HepG2 (cell line): Measurements from ENCODE around the gene IFNL1. TPM values are rescaled to one million over a fixed set of nuclear protein-coding genes. Genes with fewer than 3 reads are reported as not detected.

Experiments used
- ARID2 ChIP-seq: sonication (generic); formaldehyde crosslinking; IDR thresholded peaks from 2 replicates; pipeline ENCODE4 v1.8.1; 2022; ENCODE audit warnings: mild to moderate bottlenecking, missing genetic modification reagents, borderline replicate concordance
- ATF1 ChIP-seq: IDR thresholded peaks from 2 replicates; pipeline ENCODE4 v1.6.1; 2016; ENCODE audit warnings: mild to moderate bottlenecking, control low read depth
- CCDC6 ChIP-seq: sonication (generic); formaldehyde crosslinking; IDR thresholded peaks from 2 replicates; pipeline ENCODE4 v1.8.1; 2022; ENCODE audit warnings: mild to moderate bottlenecking, missing genetic modification reagents, moderate library complexity
- HOXA5 ChIP-seq: sonication (generic); formaldehyde crosslinking; IDR thresholded peaks from 2 replicates; pipeline ENCODE4 v1.4.0; 2020; ENCODE audit warnings: missing genetic modification reagents
- KLF16 ChIP-seq, 2 experiments: sonication (generic) in 1 of 2; formaldehyde crosslinking in 1 of 2; IDR thresholded peaks; 2 replicates each; pipeline versions ENCODE4 v1.6.1 to v1.8.0; 2016 to 2023; ENCODE audit warnings: missing genetic modification reagents in 2 of 2, missing compliant biosample characterization in 1 of 2
- NR3C1 ChIP-seq: sonication (generic); formaldehyde crosslinking; IDR thresholded peaks from 2 replicates; pipeline ENCODE4 v1.4.0; 2020; ENCODE audit warnings: missing genetic modification reagents
- PAF1 ChIP-seq: IDR thresholded peaks from 2 replicates; pipeline ENCODE4 v1.6.1; 2016; ENCODE audit warnings: missing genetic modification reagents, missing compliant biosample characterization
- YEATS2 ChIP-seq: sonication (generic); formaldehyde crosslinking; IDR thresholded peaks from 2 replicates; pipeline ENCODE4 v1.4.0; 2020; ENCODE audit warnings: missing genetic modification reagents, borderline replicate concordance
- YY1 ChIP-seq: IDR thresholded peaks from 2 replicates; pipeline ENCODE4 v1.6.1; 2011; ENCODE audit warnings: low read length, low read depth, moderate library complexity, mild to moderate bottlenecking; ENCODE audit not compliant: insufficient read depth, insufficient replicate concordance
- ZFAT ChIP-seq: sonication (generic); formaldehyde crosslinking; conservative IDR thresholded peaks from 2 replicates; pipeline ENCODE4 v1.8.1; 2023; ENCODE audit warnings: missing genetic modification reagents, inconsistent platforms
- ZSCAN30 ChIP-seq: sonication (generic); formaldehyde crosslinking; IDR thresholded peaks from 2 replicates; pipeline ENCODE4 v1.5.0; 2020; ENCODE audit warnings: mild to moderate bottlenecking, missing genetic modification reagents
- polyA plus RNA-seq, 8 experiments: library from polyadenylated mRNA; depleted of rRNA in 3 of 8; stranded (reverse) in 7 of 8; unstranded in 1 of 8; fragments of >200 nt; fragmentation: Illumina TruSeq in 4 of 8; extraction: Trizol in 4 of 8; gene quantifications; 2 replicates each; pipeline versions ENCODE4 v1.2.1 to v1.2.3, GENCODE V29; 2011 to 2016; ENCODE audit warnings: low read depth in 4 of 8, missing spikeins in 1 of 8, mixed read lengths in 1 of 8; ENCODE audit not compliant: insufficient read depth in 1 of 8
- total RNA-seq, 5 experiments: library from RNA; depleted of rRNA; stranded (reverse); fragments of >200 nt; fragmentation: Illumina TruSeq; extraction: Trizol; gene quantifications; 2 replicates each; pipeline ENCODE4 v1.2.3, GENCODE V29; 2016; ENCODE audit warnings: low read depth in 1 of 5
- TF ChIP-seq, protein P1 (sequence below): IDR thresholded peaks from 2 replicates; pipeline ENCODE4 v1.6.1; 2016; ENCODE audit warnings: missing biosample characterization, missing genetic modification reagents, low read depth
- TF ChIP-seq, protein P2 (sequence below): sonication (generic); formaldehyde crosslinking; IDR thresholded peaks from 2 replicates; pipeline ENCODE4 v1.4.0; 2020; ENCODE audit warnings: missing genetic modification reagents, mild to moderate bottlenecking, borderline replicate concordance
- TF ChIP-seq, protein P3 (sequence below): sonication (generic); formaldehyde crosslinking; conservative IDR thresholded peaks from 2 replicates; pipeline ENCODE4 v1.5.0; 2020; ENCODE audit warnings: missing genetic modification reagents
- TF ChIP-seq, protein P4 (sequence below): fragments of 450-650 bp; IDR thresholded peaks from 2 replicates; pipeline ENCODE4 v1.6.1; 2017; ENCODE audit warnings: mild to moderate bottlenecking
- TF ChIP-seq, protein P5 (sequence below): sonication (generic); formaldehyde crosslinking; IDR thresholded peaks from 2 replicates; pipeline ENCODE4; 2020; ENCODE audit warnings: missing genetic modification reagents, mild to moderate bottlenecking, borderline replicate concordance

The IFNL1 gene
- total and polyA plus RNA-seq, 2 of the 13 experiments (the other 11 are each of a cell fraction or from before 2014, with no cell fraction given): not detected

DNA sequence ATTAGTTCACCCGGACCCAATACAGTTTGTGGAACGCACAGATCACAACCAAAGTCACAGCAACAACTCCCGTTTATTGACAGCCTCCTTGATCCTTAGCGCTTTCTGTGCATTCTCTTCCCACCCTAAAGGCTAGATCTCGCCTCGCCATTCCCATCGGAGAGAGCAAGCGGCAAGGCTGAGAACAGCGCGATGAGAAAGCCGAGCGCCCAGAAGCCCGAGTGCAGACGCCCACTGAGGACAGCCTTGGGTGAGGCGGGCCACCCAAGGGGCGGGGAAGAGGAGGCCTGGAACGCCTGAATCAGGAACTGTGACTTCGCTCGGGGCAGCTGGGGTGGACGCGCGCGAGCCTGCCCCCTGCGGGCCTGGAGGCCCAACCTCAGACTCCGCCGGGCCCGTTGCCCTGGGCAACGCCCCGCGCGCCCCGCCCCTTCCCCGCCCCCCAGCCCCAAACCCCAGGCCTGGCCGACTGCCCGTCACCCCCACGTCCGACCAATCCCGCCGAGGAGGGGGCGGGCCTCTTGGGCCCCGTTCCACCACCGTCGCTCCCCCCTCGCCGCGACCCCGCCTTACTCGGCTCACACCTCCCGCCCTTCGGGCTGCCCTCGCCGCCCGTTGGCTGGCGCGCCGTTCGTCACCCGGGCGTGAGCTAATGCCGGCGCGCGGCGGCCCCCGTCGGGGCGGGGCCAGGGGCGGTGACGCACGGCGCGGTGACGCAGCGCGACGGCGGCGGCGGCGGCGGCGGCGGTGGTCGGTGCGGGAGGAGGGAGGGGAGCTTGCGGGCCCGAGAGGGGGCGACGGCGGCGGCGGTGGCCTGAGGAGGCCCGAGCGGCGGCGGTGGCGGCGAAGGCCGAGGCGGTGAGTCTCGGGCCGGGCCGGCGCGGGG, 45.8 kb downstream of the IFNL1 start, which contains the start of gene SAMD4B (continued):
- TF ChIP-seq, protein P1, sequence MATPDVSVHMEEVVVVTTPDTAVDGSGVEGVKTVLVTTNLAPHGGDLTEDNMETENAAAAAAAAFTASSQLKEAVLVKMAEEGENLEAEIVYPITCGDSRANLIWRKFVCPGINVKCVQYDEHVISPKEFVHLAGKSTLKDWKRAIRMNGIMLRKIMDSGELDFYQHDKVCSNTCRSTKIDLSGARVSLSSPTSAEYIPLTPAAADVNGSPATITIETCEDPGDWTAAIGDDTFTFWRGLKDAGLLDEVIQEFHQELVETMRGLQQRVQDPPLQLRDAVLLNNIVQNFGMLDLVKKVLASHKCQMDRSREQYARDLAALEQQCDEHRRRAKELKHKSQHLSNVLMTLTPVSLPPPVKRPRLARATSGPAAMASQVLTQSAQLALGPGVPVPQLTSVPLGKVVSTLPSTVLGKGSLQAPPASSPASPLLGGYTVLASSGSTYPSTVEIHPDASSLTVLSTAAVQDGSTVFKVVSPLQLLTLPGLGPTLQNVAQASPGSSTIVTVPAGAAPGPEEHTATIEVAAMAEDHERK: peak; percentile 81
- TF ChIP-seq YEATS2 (peak; percentile 90), ZSCAN30 (no peak), CCDC6 (CRISPR knock-in tag) (no peak), ARID2 (CRISPR knock-in tag) (no peak), YY1 (peak; percentile 82), KLF16 (CRISPR knock-in tag; IDR thresholded peaks at IDR 0.05) (peak in 1 of 2 experiments; percentile 60; a peak in 1 of 4 replicates), HOXA5 (CRISPR knock-in tag) (0 out of 2 replicates have a peak, but pooled peaks have one; percentile 27), ATF1 (CRISPR knock-in tag) (no peak), NR3C1 (CRISPR knock-in tag) (no peak), ZFAT (no peak), PAF1 (no peak)
- TF ChIP-seq, protein P2, sequence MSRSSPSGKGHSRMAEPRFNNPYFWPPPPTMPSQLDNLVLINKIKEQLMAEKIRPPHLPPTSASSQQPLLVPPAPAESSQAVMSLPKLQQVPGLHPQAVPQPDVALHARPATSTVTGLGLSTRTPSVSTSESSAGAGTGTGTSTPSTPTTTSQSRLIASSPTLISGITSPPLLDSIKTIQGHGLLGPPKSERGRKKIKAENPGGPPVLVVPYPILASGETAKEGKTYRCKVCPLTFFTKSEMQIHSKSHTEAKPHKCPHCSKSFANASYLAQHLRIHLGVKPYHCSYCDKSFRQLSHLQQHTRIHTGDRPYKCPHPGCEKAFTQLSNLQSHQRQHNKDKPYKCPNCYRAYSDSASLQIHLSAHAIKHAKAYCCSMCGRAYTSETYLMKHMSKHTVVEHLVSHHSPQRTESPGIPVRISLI (CRISPR knock-in tag): peak; percentile 52; the same call in 1 of the 2 replicates
- TF ChIP-seq, protein P3, sequence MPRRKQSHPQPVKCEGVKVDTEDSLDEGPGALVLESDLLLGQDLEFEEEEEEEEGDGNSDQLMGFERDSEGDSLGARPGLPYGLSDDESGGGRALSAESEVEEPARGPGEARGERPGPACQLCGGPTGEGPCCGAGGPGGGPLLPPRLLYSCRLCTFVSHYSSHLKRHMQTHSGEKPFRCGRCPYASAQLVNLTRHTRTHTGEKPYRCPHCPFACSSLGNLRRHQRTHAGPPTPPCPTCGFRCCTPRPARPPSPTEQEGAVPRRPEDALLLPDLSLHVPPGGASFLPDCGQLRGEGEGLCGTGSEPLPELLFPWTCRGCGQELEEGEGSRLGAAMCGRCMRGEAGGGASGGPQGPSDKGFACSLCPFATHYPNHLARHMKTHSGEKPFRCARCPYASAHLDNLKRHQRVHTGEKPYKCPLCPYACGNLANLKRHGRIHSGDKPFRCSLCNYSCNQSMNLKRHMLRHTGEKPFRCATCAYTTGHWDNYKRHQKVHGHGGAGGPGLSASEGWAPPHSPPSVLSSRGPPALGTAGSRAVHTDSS (CRISPR knock-in tag): no peak
- TF ChIP-seq, protein P4, sequence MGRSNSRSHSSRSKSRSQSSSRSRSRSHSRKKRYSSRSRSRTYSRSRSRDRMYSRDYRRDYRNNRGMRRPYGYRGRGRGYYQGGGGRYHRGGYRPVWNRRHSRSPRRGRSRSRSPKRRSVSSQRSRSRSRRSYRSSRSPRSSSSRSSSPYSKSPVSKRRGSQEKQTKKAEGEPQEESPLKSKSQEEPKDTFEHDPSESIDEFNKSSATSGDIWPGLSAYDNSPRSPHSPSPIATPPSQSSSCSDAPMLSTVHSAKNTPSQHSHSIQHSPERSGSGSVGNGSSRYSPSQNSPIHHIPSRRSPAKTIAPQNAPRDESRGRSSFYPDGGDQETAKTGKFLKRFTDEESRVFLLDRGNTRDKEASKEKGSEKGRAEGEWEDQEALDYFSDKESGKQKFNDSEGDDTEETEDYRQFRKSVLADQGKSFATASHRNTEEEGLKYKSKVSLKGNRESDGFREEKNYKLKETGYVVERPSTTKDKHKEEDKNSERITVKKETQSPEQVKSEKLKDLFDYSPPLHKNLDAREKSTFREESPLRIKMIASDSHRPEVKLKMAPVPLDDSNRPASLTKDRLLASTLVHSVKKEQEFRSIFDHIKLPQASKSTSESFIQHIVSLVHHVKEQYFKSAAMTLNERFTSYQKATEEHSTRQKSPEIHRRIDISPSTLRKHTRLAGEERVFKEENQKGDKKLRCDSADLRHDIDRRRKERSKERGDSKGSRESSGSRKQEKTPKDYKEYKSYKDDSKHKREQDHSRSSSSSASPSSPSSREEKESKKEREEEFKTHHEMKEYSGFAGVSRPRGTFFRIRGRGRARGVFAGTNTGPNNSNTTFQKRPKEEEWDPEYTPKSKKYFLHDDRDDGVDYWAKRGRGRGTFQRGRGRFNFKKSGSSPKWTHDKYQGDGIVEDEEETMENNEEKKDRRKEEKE: no peak
- TF ChIP-seq, protein P5, sequence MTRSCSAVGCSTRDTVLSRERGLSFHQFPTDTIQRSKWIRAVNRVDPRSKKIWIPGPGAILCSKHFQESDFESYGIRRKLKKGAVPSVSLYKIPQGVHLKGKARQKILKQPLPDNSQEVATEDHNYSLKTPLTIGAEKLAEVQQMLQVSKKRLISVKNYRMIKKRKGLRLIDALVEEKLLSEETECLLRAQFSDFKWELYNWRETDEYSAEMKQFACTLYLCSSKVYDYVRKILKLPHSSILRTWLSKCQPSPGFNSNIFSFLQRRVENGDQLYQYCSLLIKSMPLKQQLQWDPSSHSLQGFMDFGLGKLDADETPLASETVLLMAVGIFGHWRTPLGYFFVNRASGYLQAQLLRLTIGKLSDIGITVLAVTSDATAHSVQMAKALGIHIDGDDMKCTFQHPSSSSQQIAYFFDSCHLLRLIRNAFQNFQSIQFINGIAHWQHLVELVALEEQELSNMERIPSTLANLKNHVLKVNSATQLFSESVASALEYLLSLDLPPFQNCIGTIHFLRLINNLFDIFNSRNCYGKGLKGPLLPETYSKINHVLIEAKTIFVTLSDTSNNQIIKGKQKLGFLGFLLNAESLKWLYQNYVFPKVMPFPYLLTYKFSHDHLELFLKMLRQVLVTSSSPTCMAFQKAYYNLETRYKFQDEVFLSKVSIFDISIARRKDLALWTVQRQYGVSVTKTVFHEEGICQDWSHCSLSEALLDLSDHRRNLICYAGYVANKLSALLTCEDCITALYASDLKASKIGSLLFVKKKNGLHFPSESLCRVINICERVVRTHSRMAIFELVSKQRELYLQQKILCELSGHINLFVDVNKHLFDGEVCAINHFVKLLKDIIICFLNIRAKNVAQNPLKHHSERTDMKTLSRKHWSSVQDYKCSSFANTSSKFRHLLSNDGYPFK: peak; percentile 70; the same call in 1 of the 2 replicates
